Body of pancreas (tissue), 4 donors: Measurements from ENCODE around the gene DNAJC6. TPM values are rescaled to one million over a fixed set of nuclear protein-coding genes. Genes with fewer than 3 reads are reported as not detected.
A peak's percentile ranks its signal among the peaks of the same experiment; 100 is the strongest.

Source experiments
- ATAC-seq: fragments of 150-250 bp; one replicate; pipeline ENCODE4 v1.9.1; 2016
- DNase-seq, 4 donors: peaks; one replicate each; pipeline ENCODE4 v3.0.0-alpha.2; 2019
- H3K27ac ChIP-seq, 4 donors: fragments of 200-600 bp; sonication (generic); 1 replicate in 3 of 4; 2 replicates in 1 of 4; pipeline versions ENCODE4 v1.5.1 to v1.6.1; 2016 to 2019; ENCODE audit warnings: mild to moderate bottlenecking in 1 of 4, mixed read lengths in 1 of 4, moderate library complexity in 1 of 4
- H3K27me3 ChIP-seq, 2 donors: fragments of 200-600 bp; sonication (generic); one replicate each; pipeline ENCODE4 v1.6.0; 2016; ENCODE audit warnings: mild to moderate bottlenecking in 1 of 2
- H3K36me3 ChIP-seq, 2 donors: fragments of 200-600 bp; sonication (generic); replicated peaks in 1 of 2; 2 replicates each; pipeline ENCODE4 v1.5.1; 2016; ENCODE audit warnings: low read depth in 2 of 2; ENCODE audit not compliant: insufficient read depth in 1 of 2
- H3K4me1 ChIP-seq: fragments of 200-600 bp; sonication (generic); one replicate; pipeline ENCODE4 v1.6.0; 2016
- H3K4me3 ChIP-seq, 2 donors: fragments of 200-600 bp; sonication (generic); 1 replicate in 1 of 2; 2 replicates in 1 of 2; pipeline ENCODE4 v1.5.1; 2016 to 2019
- H3K9me3 ChIP-seq, 3 donors: fragments of 200-600 bp; sonication (generic); 1 replicate in 2 of 3; 2 replicates in 1 of 3; pipeline ENCODE4 v1.5.1; 2016
- CTCF ChIP-seq, 7 experiments: fragments of 450-650 bp in 4 of 7; fragments of 200-600 bp in 3 of 7; sonication (generic) in 3 of 7; IDR thresholded peaks; one replicate each; pipeline ENCODE4 v1.5.1; 2016 to 2019; ENCODE audit warnings: antibody characterized with exemption in 7 of 7
- POLR2A ChIP-seq, 3 donors: fragments of 450-650 bp; IDR thresholded peaks; one replicate each; pipeline ENCODE4 v1.6.1; 2016; ENCODE audit warnings: antibody characterized with exemption in 3 of 3, mild to moderate bottlenecking in 2 of 3
- WGBS, 2 donors: methylation state at CpG; one replicate each; pipeline ENCODE4 v1.1.5; 2017; 5-methylcytosine and 5-hydroxymethylcytosine counted together
- intact Hi-C: fragments of 100-400 bp; cut with DNase I; formaldehyde crosslinking; loops from one replicate; pipeline ENCODE4 v1.15.1; 2023
- total RNA-seq, 2 donors: library from RNA; depleted of rRNA; stranded (reverse); fragments of >200 nt; gene quantifications; one replicate each; pipeline ENCODE4 v1.1.0, GENCODE V29; 2016

The DNAJC6 gene
- total RNA-seq: 1 to 10 TPM in 1 of 2 donors, under 1 TPM in 1; 0.99 to 2.3 TPM

- ATAC-seq: peak; percentile 92
- Histone ChIP-seq H3K27ac (peak within 1 kb of the TSS in 3 of 4 donors; percentile 9 to 64 (median 36)), H3K27me3 (no peaks in the 10 kb centered on the region), H3K9me3 (no peaks in the 10 kb centered on the region), H3K4me3 (peak within 1 kb of the TSS; percentile 25 to 64), H3K4me1 (no peaks in the 10 kb centered on the region), H3K36me3 (no peaks in the 10 kb centered on the region)
- no peak for TF ChIP-seq CTCF (IDR thresholded peaks at IDR 0.05)
- peak in 1 of 3 donors; percentile 7 for TF ChIP-seq POLR2A (IDR thresholded peaks at IDR 0.05)
- WGBS, 2 donors: 1% methylated on average over 39 to 53 of the region's 75 CpGs
- intact Hi-C loops: no loop called here
- peak; percentile 71 to 86 (median 74) for DNase-seq
These were observed at the start of gene DNAJC6 for GRCh38 chr1:65309304-65310077. TSS of gene DNAJC6 (plus strand) at chr1:65309543. CDS start at chr1:65309746, 203 bp downstream.

DNA sequence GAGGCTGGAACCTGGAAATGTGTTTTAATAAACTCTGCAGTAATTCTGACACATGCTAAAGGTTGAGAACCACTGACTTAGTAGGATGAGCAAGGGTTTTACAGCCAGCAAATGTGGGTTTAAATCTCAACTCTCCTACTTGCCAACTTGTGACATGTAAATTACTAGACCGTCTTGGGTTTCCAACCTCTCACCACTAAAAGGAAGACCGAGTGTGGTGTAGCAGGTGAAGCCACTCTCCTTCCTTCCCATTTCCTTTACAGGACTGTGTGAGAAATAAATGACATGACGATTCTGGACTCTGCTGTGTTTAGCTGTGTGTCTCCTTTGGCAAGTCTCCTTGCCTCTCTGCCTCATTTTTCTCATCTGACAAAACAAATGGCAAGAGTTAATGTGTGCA, 49.5 kb upstream of the DNAJC6 start:
- peaks cover 10% of the 10 kb centered on the region for H3K4me1 ChIP-seq
- H3K9me3 ChIP-seq: no peaks in the 10 kb centered on the region
- H3K27me3 ChIP-seq: no peaks in the 10 kb centered on the region
- no peak overlapping the region for H3K27ac ChIP-seq
- intact Hi-C loops: no loop called here
- DNase-seq (no peak), ATAC-seq (no peak)
- H3K4me3 ChIP-seq: no peak overlapping the region
- 46 to 73% methylated on average over 3 of the region's 3 CpGs for WGBS, 2 donors
- no peaks in the 10 kb centered on the region for H3K36me3 ChIP-seq
- no peak for TF ChIP-seq CTCF (IDR thresholded peaks at IDR 0.05)
- no peak for TF ChIP-seq POLR2A (IDR thresholded peaks at IDR 0.05)

- H3K4me1 ChIP-seq: peaks cover 10% of the 10 kb centered on the region
- H3K9me3 ChIP-seq: no peaks in the 10 kb centered on the region
- DNase-seq (no peak), ATAC-seq (no peak)
- 79 to 81% methylated on average over 4 of the region's 4 CpGs for WGBS, 2 donors
- no peaks in the 10 kb centered on the region for H3K36me3 ChIP-seq
- TF ChIP-seq CTCF (IDR thresholded peaks at IDR 0.05): no peak
- no peak for TF ChIP-seq POLR2A (IDR thresholded peaks at IDR 0.05)
- intact Hi-C loops: no loop called here
- H3K27ac ChIP-seq: no peak overlapping the region
- H3K27me3 ChIP-seq: no peaks in the 10 kb centered on the region
- H3K4me3 ChIP-seq: no peak overlapping the region
These were observed 48.4 kb upstream of the DNAJC6 start for GRCh38 chr1:65260851-65261473.

DNA sequence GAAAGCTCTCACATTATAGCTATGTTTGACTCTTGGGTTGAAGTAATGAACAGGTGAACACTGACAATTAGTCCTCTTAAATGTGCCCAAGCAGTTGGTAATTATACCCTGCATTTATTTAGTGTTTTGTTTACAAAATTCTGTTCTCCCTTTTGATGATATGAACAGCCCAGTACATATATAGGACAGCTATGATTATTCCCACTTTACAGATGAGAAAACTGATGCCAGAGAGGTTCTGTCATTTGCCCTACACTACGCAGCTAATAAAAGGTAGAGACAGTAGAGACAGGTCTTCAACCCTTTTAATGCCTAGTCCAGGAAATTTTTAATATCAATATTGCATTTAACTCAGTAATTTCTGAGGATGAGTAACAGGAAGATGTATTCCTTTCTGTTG, 46.1 kb upstream of the DNAJC6 start:
- no peaks in the 10 kb centered on the region for H3K27me3 ChIP-seq
- intact Hi-C loops: no loop called here
- no peaks in the 10 kb centered on the region for H3K9me3 ChIP-seq
- H3K4me3 ChIP-seq: no peak overlapping the region
- H3K36me3 ChIP-seq: no peaks in the 10 kb centered on the region
- 95 to 97% methylated on average over 1 of the region's 1 CpG for WGBS, 2 donors
- DNase-seq (no peak), ATAC-seq (no peak)
- TF ChIP-seq POLR2A (IDR thresholded peaks at IDR 0.05): no peak
- TF ChIP-seq CTCF (IDR thresholded peaks at IDR 0.05): no peak
- H3K4me1 ChIP-seq: peaks cover 13% of the 10 kb centered on the region
- no peak overlapping the region for H3K27ac ChIP-seq
